Measurements from ENCODE around the gene FTCDNL1. TPM values are rescaled to one million over a fixed set of nuclear protein-coding genes. Genes with fewer than 3 reads are reported as not detected.

FTCDNL1 gene
- total and polyA plus RNA-seq, 9 of the 15 experiments (the other 6 are each of a cell fraction or from before 2014, with no cell fraction given) = 0.13 to 0.58 (median 0.32) TPM

DNA sequence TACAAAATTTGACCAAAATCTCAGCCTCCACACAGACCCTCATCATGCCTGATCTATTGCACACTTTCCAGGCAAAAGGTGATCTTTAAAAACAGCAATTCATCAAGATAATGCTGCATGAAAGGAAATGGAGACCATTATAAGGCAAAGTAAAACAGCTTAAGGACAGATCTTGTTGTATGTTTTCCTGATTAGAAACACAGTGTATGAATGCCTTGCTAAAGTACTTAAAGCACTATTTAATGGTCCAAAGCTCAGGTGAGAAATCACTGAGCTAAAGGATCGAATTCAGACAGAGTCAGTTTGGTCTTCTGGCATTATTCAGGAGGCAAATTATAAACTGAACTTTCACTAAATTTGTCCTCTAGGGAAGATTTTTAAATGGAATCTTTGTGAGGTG, 18.7 kb upstream of the FTCDNL1 start (continued):
- TF ChIP-seq, protein P1, sequence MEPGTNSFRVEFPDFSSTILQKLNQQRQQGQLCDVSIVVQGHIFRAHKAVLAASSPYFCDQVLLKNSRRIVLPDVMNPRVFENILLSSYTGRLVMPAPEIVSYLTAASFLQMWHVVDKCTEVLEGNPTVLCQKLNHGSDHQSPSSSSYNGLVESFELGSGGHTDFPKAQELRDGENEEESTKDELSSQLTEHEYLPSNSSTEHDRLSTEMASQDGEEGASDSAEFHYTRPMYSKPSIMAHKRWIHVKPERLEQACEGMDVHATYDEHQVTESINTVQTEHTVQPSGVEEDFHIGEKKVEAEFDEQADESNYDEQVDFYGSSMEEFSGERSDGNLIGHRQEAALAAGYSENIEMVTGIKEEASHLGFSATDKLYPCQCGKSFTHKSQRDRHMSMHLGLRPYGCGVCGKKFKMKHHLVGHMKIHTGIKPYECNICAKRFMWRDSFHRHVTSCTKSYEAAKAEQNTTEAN (CRISPR knock-in tag; IDR thresholded peaks at IDR 0.05) = no peak
- no peak for TF ChIP-seq ZNF75A (CRISPR knock-in tag; IDR thresholded peaks at IDR 0.05)
- TF ChIP-seq BHLHE40 (IDR thresholded peaks at IDR 0.05; ENCODE audit: low read length) = no peak
- no peak for TF ChIP-seq XRCC5 (IDR thresholded peaks at IDR 0.05; ENCODE audit: low read depth, low read length)

DNA sequence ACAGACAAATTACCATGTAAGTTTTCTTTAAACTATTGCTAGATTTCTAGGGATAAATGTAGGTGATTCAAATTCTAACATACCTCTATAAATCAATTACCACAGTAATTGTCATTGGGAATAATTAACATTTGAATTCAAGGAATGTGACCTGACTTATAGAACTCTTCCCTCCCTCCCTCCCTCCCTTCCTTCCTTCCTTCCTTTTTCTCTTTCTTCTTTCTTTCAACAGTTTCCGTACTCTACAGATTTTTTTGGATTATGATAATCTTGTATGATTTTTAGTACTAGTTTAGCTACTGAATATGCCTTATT, 18.2 kb upstream of the FTCDNL1 start:
- H3K36me3 ChIP-seq (ENCODE audit: control insufficient read depth, insufficient read depth, low read length) = no peaks in the 10 kb centered on the region
- CTCF ChIA-PET (ENCODE audit: low intra/inter-chr PET ratio) = no interaction called here
- POLR2A ChIA-PET = no interaction called here
- no peaks in the 10 kb centered on the region; the same call in 1 of the 2 replicates for H3K9me3 ChIP-seq (replicated peaks; ENCODE audit: control insufficient read depth, insufficient read depth, low read depth, low read length)
- DNase-seq (ENCODE audit: extremely low read depth in 1 of 4, low spot score in 3 of 4) (no peak), FAIRE-seq (no peak), ATAC-seq (no peak)
- no TSS peak for BruUV-seq (replicated peaks)
- in situ Hi-C loops (cut with MboI) = no loop called here
- intact Hi-C loops (cut with micrococcal nuclease) = no loop called here
- no CpG with 5 or more reads among the region's 1 CpG for WGBS (ENCODE audit: insufficient coverage, low coverage, missing lambda C conversion rate)
- H3K27me3 ChIP-seq (ENCODE audit: control insufficient read depth in 2 of 2, insufficient read depth in 2 of 2, low read length in 2 of 2) = no peaks in the 10 kb centered on the region
- no peak overlapping the region for H3K27ac ChIP-seq (ENCODE audit: extremely low read depth, low read depth, low read length)
- H3K9ac ChIP-seq (ENCODE audit: insufficient read depth in 1 of 2, low read depth in 2 of 2, low read length in 2 of 2) = no peak overlapping the region
- H3K4me3 ChIP-seq = no peak overlapping the region
- H3K79me2 ChIP-seq (ENCODE audit: control insufficient read depth, insufficient read depth, low read length) = no peaks in the 10 kb centered on the region
- H3K4me2 ChIP-seq (ENCODE audit: insufficient read depth, low read length) = no peak overlapping the region
- H2AFZ ChIP-seq (ENCODE audit: low read depth, low read length) = no peak overlapping the region
- H3K4me1 ChIP-seq (replicated peaks in 1 of 2; ENCODE audit: control insufficient read depth in 2 of 2, insufficient read depth in 2 of 2, low read length in 2 of 2) = no peaks in the 10 kb centered on the region
- H4K20me1 ChIP-seq (replicated peaks; ENCODE audit: control insufficient read depth, insufficient read depth, low read length) = no peaks in the 10 kb centered on the region
- H3K9me1 ChIP-seq (ENCODE audit: control insufficient read depth, insufficient read depth, low read length) = no peaks in the 10 kb centered on the region
- TF ChIP-seq KAT8 (IDR thresholded peaks at IDR 0.05; ENCODE audit: low read depth) (no peak), KAT7 (CRISPR knock-in tag; IDR thresholded peaks at IDR 0.05; ENCODE audit: borderline replicate concordance) (no peak), ARHGAP35 (IDR thresholded peaks at IDR 0.05; ENCODE audit: partially characterized antibody) (no peak)
- TF ChIP-seq, protein P2, sequence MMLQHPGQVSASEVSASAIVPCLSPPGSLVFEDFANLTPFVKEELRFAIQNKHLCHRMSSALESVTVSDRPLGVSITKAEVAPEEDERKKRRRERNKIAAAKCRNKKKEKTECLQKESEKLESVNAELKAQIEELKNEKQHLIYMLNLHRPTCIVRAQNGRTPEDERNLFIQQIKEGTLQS (IDR thresholded peaks at IDR 0.05) = no peak
- TF ChIP-seq, protein P2 (CRISPR knock-in tag; conservative IDR thresholded peaks at IDR 0.05) = no peak
- TF ChIP-seq, protein P3, sequence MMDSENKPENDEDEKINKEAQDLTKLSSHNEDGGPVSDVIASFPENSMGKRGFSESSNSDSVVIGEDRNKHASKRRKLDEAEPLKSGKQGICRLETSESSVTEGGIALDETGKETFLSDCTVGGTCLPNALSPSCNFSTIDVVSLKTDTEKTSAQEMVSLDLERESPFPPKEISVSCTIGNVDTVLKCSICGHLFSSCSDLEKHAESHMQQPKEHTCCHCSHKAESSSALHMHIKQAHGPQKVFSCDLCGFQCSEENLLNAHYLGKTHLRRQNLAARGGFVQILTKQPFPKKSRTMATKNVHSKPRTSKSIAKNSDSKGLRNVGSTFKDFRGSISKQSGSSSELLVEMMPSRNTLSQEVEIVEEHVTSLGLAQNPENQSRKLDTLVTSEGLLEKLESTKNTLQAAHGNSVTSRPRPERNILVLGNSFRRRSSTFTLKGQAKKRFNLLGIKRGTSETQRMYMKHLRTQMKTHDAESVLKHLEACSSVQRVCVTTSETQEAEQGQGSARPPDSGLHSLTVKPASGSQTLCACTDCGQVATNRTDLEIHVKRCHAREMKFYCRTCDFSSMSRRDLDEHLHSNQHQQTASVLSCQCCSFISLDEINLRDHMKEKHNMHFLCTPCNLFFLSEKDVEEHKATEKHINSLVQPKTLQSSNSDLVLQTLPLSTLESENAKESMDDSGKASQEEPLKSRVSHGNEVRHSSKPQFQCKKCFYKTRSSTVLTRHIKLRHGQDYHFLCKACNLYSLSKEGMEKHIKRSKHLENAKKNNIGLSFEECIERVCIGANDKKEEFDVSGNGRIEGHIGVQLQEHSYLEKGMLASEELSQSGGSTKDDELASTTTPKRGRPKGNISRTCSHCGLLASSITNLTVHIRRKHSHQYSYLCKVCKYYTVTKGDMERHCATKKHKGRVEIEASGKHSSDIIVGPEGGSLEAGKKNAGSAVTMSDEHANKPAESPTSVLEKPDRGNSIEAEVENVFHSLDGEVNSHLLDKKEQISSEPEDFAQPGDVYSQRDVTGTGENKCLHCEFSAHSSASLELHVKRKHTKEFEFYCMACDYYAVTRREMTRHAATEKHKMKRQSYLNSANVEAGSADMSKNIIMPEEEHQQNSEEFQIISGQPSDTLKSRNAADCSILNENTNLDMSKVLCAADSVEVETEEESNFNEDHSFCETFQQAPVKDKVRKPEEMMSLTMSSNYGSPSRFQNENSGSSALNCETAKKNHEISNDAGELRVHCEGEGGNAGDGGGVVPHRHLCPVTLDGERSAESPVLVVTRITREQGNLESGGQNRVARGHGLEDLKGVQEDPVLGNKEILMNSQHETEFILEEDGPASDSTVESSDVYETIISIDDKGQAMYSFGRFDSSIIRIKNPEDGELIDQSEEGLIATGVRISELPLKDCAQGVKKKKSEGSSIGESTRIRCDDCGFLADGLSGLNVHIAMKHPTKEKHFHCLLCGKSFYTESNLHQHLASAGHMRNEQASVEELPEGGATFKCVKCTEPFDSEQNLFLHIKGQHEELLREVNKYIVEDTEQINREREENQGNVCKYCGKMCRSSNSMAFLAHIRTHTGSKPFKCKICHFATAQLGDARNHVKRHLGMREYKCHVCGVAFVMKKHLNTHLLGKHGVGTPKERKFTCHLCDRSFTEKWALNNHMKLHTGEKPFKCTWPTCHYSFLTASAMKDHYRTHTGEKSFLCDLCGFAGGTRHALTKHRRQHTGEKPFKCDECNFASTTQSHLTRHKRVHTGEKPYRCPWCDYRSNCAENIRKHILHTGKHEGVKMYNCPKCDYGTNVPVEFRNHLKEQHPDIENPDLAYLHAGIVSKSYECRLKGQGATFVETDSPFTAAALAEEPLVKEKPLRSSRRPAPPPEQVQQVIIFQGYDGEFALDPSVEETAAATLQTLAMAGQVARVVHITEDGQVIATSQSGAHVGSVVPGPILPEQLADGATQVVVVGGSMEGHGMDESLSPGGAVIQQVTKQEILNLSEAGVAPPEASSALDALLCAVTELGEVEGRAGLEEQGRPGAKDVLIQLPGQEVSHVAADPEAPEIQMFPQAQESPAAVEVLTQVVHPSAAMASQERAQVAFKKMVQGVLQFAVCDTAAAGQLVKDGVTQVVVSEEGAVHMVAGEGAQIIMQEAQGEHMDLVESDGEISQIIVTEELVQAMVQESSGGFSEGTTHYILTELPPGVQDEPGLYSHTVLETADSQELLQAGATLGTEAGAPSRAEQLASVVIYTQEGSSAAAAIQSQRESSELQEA (IDR thresholded peaks at IDR 0.05; ENCODE audit: low read depth) = no peak
- TF ChIP-seq, protein P4, sequence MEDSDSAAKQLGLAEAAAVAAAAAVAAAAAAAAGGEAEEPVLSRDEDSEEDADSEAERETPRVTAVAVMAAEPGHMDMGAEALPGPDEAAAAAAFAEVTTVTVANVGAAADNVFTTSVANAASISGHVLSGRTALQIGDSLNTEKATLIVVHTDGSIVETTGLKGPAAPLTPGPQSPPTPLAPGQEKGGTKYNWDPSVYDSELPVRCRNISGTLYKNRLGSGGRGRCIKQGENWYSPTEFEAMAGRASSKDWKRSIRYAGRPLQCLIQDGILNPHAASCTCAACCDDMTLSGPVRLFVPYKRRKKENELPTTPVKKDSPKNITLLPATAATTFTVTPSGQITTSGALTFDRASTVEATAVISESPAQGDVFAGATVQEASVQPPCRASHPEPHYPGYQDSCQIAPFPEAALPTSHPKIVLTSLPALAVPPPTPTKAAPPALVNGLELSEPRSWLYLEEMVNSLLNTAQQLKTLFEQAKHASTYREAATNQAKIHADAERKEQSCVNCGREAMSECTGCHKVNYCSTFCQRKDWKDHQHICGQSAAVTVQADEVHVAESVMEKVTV (CRISPR knock-in tag; IDR thresholded peaks at IDR 0.05) = no peak

Data from K562 (cell line).